AML-193 (cell line): ENCODE measurements around the gene TMEM190.

Experiments used
- DNase-seq, 2 experiments: peaks; one replicate each; lab custom pipeline; 2025; lab: John Stamatoyannopoulos, UW

The TMEM190 gene

DNA sequence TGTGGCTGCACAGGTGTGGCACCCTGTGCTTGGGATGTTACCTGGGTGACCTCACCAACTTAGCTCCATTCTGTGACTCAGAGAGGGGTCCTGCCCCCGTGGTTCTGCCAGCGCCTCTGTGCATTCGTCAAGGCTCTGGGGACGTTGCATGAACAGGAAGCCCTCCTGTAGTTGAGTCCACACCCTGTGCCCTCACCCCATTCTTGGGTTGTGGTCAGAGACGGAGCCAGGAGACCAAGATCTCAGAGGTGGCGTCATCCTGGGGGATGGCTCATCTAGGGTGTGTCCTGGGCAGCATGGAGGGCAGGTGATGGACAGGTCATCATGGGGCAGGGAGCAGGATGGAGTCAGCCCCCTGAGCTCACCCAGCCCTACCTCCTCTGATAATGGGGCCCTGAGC is 24.6 kb upstream of the TMEM190 start:
- DNase-seq = no peak

DNA sequence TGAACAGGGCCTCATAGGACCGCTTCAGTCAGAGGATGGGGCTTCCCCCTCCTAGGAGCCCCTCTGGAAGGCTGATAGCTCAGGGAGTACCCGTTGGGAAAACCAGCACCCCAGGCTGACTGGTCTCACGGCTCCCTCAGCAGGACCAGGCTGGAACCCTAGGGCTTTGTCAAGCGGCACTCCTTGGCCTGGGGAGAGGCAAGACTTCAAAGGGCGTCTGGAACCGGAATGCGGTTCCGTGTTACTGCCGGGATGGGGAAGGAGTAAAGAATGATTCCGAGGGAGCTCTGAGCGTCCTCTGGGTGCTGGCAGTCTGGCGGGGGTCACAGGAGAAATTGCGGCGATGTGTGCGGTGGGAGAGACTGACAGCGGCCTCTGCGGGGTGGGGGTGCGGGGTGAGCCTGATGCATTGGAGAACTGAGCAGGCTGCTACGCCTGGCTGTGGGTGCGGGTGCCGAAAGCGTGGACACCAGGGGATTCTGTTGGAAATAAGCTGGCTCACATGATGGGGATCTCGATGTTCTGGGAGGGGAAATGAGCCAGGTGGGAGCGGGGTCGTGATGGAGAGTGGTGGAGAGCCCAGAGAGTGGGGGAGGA is 24.0 kb upstream of the TMEM190 start:
- no peak for DNase-seq

DNA sequence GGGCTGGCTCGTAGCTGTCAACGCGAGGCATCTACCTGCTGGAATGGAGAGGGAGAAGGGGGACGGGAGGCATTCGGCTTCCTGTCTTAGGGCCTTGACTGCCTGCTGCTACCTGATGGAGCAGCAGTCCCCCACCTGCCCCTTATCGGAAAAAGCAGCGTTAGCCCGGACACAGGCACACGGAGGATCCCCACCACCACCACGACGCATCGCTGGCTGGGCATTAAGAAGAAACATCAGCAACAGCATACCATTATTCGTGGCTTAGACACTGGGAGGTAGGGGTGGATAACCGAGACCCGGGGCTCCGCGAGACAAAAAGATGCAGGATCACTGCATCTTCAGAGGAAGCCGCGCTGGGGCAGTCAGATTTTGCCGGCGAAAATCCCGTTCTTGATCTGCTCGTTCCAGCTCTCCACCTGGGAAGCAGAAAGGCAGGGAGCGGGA is 23.2 kb upstream of the TMEM190 start:
- no peak for DNase-seq

DNA sequence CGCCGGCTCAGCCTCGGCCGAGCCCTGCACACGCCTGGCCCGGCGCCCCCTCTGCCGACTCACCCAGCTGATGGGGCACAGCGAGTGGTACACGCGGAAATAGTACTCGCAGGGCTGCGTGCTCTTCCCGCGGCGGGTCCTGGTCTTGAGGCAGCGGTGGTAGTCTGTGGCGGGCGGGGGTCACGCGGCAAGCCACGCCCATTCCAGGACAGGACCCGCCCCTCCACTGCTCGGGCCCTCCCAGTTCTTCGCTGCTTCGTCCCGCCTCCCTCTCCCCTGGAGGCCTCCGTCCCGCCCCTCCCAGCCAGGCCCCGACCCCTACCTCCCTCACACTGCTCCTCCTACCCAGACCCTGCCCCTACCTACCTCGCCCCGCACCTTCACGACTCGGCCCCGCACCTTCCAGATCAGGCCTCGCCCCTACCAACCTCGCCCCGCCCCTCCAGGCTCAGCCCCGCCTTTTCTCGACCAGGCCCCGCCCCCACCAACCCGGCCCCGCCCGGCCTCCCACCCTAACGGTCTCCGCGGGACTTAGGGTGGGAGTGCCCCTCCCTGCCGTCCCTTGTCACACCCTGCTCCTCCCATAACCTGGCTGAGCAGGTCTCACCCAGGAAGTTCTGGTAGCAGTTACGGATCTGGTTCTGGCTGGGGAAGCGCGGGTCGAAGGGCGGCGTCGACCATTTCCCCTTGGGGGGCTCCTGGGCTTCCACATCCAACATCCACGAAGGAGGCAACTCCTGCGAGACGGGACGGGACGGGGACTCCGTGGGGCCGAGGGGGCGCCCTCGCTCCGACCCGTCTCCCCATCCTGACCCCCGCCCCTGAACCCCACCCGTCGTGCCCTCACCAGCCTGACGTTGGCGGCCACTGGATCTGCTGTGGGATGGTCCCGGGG is 22.6 kb upstream of the TMEM190 start:
- no peak for DNase-seq

DNA sequence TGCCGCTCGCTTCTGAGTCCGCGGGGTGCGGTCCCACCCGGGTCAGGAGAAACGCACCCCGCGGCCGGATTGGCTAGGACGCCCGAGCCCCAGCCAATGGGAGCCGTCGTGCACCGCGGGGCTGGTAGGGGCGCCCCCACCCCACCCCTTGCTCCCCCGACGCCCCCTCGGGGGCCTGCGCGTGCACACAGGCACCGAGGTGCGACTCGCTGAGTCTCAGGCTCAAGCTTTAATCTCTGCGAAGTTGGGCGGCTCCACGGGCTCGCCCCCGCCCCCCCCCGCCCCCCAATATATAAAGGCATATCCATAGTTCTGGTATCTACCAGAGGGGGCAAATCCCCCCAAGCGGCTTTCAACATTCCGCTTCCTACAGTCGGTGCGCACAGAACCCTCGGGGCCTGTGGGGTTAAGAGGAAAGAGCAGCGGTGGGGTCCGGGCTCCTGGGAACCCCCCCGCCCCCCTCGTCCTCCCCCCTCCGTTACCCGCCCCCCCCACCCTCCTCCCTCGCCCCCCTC is 21.9 kb upstream of the TMEM190 start, which contains the start of gene COX6B2:
COX6B2 (minus strand) TSS at position 22 of the 515 bp plus-strand sequence. CDS start 198 bp downstream, outside the sequence.
- no peak for DNase-seq

DNA sequence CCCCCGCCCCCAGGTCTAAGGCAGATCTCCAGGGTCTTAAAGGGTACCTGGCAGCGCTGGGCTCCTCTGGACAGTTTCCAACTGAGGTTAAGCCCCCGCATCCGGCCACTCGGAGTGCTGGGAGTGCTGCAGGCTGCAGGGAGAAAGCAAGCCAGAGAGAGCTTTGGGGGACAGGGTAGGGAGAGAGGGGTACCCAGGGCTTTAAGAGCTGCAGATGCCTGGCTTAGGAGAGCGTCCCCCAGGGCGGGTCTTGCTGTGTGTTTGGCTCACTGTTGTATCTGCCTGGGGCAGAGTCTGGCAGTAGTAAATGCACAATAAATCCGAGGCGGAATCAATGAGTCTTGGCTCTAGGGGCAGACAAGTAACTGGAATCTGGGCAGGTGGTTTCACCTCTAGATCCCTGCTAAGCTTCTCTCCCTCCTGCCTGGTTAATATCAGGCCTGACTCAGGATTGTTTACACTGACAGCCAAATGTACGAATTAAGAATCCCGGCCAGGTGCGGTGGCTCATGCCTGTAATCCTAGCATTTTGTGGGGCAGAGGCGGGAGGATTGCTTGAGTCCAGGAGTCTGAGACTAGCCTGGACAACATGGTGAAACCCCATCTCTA is 21.3 kb upstream of the TMEM190 start:
- DNase-seq = no peak

- DNase-seq = no peak
Observed at GRCh38 chr19:55358493-55358892, 18.1 kb upstream of the TMEM190 start.

GRCh38 chr19:55358943-55359908 is 17.4 kb upstream of the TMEM190 start:
- no peak for DNase-seq

DNA sequence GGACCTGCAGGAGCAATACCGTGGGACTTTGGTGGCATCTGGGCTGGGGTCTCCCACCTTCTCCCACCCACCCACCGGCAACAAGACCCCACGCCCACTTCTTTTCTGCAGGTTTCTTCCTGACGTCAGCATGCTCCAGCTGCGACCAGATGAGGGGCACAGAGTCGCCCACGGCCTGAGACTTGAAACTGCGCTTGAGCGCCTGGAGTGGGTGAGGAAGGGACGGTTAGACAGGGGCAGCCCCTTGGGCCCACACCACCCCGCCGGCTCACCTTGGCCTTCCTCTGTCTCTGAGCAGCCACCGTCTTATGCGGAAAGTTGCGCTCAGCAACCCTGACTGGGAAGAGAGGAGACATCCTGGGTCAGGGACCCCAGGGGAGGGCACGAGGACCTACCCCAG is 15.7 kb upstream of the TMEM190 start:
- DNase-seq = no peak

GRCh38 chr19:55362174-55362989 is 14.2 kb upstream of the TMEM190 start:
- DNase-seq = no peak

GRCh38 chr19:55362990-55363716 is 13.5 kb upstream of the TMEM190 start, which contains the start of gene GARIN5B:
Gene GARIN5B (minus strand): TSS chr19:55363260. CDS start chr19:55363066, 194 bp downstream.
- no peak for DNase-seq

GRCh38 chr19:55365245-55365644 is 11.4 kb upstream of the TMEM190 start:
- no peak for DNase-seq

- DNase-seq = no peak
Observed at GRCh38 chr19:55365964-55366363, 10.7 kb upstream of the TMEM190 start.

DNA sequence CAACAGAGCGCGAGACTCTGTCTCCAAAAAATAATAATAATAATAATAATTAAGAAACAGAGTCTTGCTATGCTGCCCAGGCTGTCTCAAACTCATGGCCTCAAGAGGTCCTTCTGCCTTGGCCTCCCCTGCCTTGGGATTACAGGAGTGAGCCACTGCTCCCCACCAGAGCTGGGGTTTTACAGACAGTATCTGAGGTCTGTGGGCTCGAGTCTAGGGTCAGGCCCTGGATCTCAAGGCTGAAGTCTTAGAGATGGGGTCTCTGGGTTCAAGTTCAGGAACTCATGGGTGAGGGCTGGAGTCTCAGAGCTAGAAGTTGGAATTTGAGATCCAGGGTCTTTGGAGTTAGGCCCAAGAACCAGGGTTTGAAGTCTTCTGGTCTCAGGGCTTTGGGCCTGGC is 9.8 kb upstream of the TMEM190 start:
- no peak for DNase-seq

- DNase-seq = no peak
Observed at GRCh38 chr19:55368106-55368505, 8.5 kb upstream of the TMEM190 start.

DNA sequence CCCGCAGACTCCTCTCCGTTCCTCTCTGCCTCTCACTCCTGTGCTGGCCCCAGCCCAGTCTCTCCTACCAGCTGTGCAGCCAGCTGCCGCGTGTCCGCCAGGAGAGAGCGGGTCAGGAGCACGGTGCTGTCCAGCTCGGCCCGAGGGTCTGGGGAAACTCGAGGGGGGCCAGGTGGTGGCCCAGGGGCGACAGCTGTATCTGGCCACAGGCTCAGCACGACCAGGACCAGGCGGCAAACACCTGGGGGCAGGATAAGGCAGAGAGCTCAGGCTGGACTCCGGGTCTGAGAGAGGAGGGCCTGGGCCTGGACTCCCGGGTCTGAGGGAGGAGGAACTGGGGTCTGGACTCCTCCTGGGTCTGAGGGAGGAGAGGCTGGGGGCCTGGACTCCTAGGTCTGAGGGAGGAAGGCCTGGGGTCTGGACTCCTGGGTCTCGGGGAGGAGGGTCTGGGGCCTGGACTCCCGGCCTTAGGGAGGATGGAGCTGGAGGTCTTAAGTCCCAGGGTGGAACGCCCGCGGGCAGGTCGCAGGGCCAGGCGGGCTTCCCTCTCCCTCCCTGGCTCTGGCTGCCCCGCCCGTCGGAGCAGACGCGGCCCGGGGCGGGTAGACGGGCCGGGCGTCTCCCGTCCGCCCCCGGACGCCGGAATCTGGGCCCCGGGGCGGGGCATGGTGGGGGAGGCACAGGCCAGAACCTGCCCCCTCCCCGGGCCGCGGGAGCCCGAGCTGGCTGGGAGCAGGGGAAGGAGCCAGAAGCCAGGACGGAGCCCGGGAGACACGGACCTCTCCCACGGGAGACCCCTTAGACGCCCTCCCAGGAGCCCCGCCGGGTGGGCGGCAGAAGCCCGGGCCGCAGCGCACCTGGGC is 7.7 kb upstream of the TMEM190 start:
- DNase-seq = no peak

GRCh38 chr19:55369653-55370304 is 6.8 kb upstream of the TMEM190 start:
- DNase-seq = no peak

DNA sequence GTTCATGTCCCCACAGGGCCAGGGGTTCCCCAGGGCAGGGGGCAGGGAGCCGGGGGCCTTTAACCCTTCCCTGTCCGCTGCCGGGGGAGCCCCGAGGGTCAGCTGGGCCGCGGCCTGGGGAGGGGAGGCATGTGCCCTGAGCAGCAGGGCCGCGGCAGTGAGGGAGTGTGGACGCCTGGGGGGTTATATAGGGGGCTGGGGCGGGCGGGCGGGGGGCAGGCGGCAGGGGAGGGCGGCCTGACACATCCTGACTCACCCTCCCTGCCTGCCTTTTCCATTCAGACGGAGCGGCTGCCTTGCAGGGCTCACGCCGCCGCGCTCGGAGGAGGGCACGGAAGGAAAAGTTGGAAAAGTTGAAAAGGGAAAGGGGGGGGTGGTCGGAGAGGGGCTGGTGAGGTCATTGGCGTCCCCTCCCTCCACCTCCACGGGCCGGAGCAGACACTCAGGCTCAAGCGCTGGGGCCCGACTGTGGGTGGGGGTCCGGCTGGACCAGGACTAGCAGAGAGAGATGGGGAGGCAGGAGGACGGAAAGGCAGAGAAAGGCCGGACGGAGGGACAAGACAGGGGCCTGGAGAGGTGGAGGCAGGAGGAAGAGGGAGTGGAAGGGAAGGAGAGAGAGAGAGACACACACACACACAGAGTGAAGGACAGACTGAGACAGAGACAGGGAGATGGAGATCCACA is 6.2 kb upstream of the TMEM190 start, which contains the start of gene IL11:
IL11 (minus strand) TSS at position 159 of the 684 bp plus-strand sequence; CDS start at position 6, 153 bp downstream.
- no peak for DNase-seq
